Measurements from ENCODE around the gene PDIK1L. TPM values are rescaled to one million over a fixed set of nuclear protein-coding genes. Genes with fewer than 3 reads are reported as not detected.

Gene PDIK1L
- total and polyA plus RNA-seq, 9 of the 15 experiments (the other 6 are each of a cell fraction or from before 2014, with no cell fraction given): 12.8 to 30.2 (median 21.5) TPM

GRCh38 chr1:26122988-26123973 lies 11.7 kb downstream of the PDIK1L start (continued):
- no peak for TF ChIP-seq ZNF398 (CRISPR knock-in tag; IDR thresholded peaks at IDR 0.05)
- TF ChIP-seq NR1H2 (CRISPR knock-in tag; IDR thresholded peaks at IDR 0.05): no peak
- TF ChIP-seq FIP1L1 (IDR thresholded peaks at IDR 0.05; ENCODE audit: low read depth, low read length, poor library complexity, severe bottlenecking): no peak
- TF ChIP-seq BCL6 (CRISPR knock-in tag; IDR thresholded peaks at IDR 0.05): no peak
- no peak for TF ChIP-seq YBX1 (IDR thresholded peaks at IDR 0.05)
- no peak for TF ChIP-seq E2F3 (CRISPR knock-in tag; IDR thresholded peaks at IDR 0.05)
- TF ChIP-seq PHF8 (IDR thresholded peaks at IDR 0.05; ENCODE audit: borderline replicate concordance, low read length): no peak
- TF ChIP-seq C11orf30 (IDR thresholded peaks at IDR 0.05; ENCODE audit: low read depth): peak; percentile 73
- TF ChIP-seq XRCC3 (IDR thresholded peaks at IDR 0.05): no peak
- TF ChIP-seq DEAF1 (CRISPR knock-in tag; IDR thresholded peaks at IDR 0.05): no peak
- TF ChIP-seq ZNF184 (CRISPR knock-in tag; IDR thresholded peaks at IDR 0.05): no peak
- no peak for TF ChIP-seq MBD1 (CRISPR knock-in tag; IDR thresholded peaks at IDR 0.05)
- no peak for TF ChIP-seq POLR2G (IDR thresholded peaks at IDR 0.05; ENCODE audit: low read depth, low read length)
- no peak for TF ChIP-seq MCM7 (IDR thresholded peaks at IDR 0.05)
- TF ChIP-seq TGIF2 (CRISPR knock-in tag; IDR thresholded peaks at IDR 0.05): no peak
- TF ChIP-seq ZNF507 (tag; conservative IDR thresholded peaks at IDR 0.05): no peak
- TF ChIP-seq EWSR1 (IDR thresholded peaks at IDR 0.05; ENCODE audit: borderline replicate concordance, low read depth, partially characterized antibody): no peak
- peak; percentile 41 for TF ChIP-seq MEIS2 (IDR thresholded peaks at IDR 0.05; ENCODE audit: partially characterized antibody)
- TF ChIP-seq ZNF764 (CRISPR knock-in tag; IDR thresholded peaks at IDR 0.05; ENCODE audit: low read depth): no peak
- TF ChIP-seq CSDE1 (IDR thresholded peaks at IDR 0.05): 0 out of 4 replicates have a peak, but pooled peaks of 1 of the 2 experiments have one; percentile 18
- TF ChIP-seq CREB3 (tag; conservative IDR thresholded peaks at IDR 0.05; ENCODE audit: low read depth): 0 out of 2 replicates have a peak, but pooled peaks have one; percentile 69
- no peak for TF ChIP-seq RFX5 (IDR thresholded peaks at IDR 0.05; ENCODE audit: low read depth, low read length)
- TF ChIP-seq EZH2 (IDR thresholded peaks at IDR 0.05; ENCODE audit: borderline replicate concordance, low read depth, low read length): no peak
